H1 (cell line): Measurements from ENCODE around the gene SLIT3. TPM values are rescaled to one million over a fixed set of nuclear protein-coding genes. Genes with fewer than 3 reads are reported as not detected.

Source experiments
- ATF2 ChIP-seq: IDR thresholded peaks from 2 replicates; pipeline ENCODE4 v1.6.1; 2012; ENCODE audit warnings: low read length, inconsistent platforms
- HDAC2 ChIP-seq, 2 experiments: fragments of 300-600 bp in 1 of 2; sonication (generic) in 1 of 2; IDR thresholded peaks; 2 replicates each; pipeline ENCODE4 v1.6.1; 2011 to 2012; ENCODE audit warnings: low read depth in 2 of 2, low read length in 2 of 2, mild to moderate bottlenecking in 2 of 2, moderate library complexity in 2 of 2, borderline replicate concordance in 1 of 2, inconsistent platforms in 1 of 2
- JUN ChIP-seq: IDR thresholded peaks from 2 replicates; pipeline ENCODE4 v1.6.1; 2011; ENCODE audit warnings: low read depth, mild to moderate bottlenecking, improper control_type of control experiment, low read length
- KDM1A ChIP-seq: fragments of 200-600, 300-600 bp; sonication (generic); IDR thresholded peaks from 2 replicates; pipeline ENCODE4 v1.7.1; 2016; ENCODE audit warnings: mild to moderate bottlenecking, low read length, borderline replicate concordance
- KDM5A ChIP-seq: fragments of 200-600 bp; IDR thresholded peaks from 2 replicates; pipeline ENCODE4 v1.7.1; 2012; ENCODE audit warnings: mild to moderate bottlenecking, low read length, inconsistent platforms, mixed read lengths
- MAFK ChIP-seq: IDR thresholded peaks from 2 replicates; pipeline ENCODE4 v1.6.1; 2012; ENCODE audit warnings: low read depth, mild to moderate bottlenecking, improper control_type of control experiment, low read length
- POLR2A ChIP-seq, 2 experiments: IDR thresholded peaks; 1 replicate in 1 of 2; 2 replicates in 1 of 2; pipeline ENCODE4 v1.6.1; 2011; ENCODE audit warnings: low read depth in 2 of 2, low read length in 2 of 2, mild to moderate bottlenecking in 2 of 2; ENCODE audit errors: control extremely low read depth in 1 of 2
- SIX5 ChIP-seq: IDR thresholded peaks from 2 replicates; pipeline ENCODE4 v1.6.1; 2011; ENCODE audit warnings: mild to moderate bottlenecking, low read depth, low read length
- SRF ChIP-seq: IDR thresholded peaks from 2 replicates; pipeline ENCODE4 v1.6.1; 2011; ENCODE audit warnings: mild to moderate bottlenecking, low read depth, low read length, moderate library complexity
- USF2 ChIP-seq: IDR thresholded peaks from 2 replicates; pipeline ENCODE4 v1.6.1; 2011; ENCODE audit warnings: low read length, improper control_type of control experiment
- polyA plus RNA-seq, 7 experiments: library from polyadenylated mRNA; depleted of rRNA in 3 of 7; stranded (reverse) in 5 of 7; unstranded in 2 of 7; fragments of >200 nt in 5 of 7; fragments of 200-250 nt in 2 of 7; gene quantifications; 1 replicate in 5 of 7; 2 replicates in 1 of 7; 4 replicates in 1 of 7; pipeline versions ENCODE4 v1.2.1 to v1.2.3, GENCODE V29; 2011 to 2013; ENCODE audit warnings: missing spikeins in 2 of 7, mixed read lengths in 2 of 7
- total RNA-seq: library from RNA; stranded (reverse); fragmentation: NEBNext Ultra II Directional; extraction: Animal tissue kit (Norgen Biotek cat#: 25700); gene quantifications from 2 replicates; pipeline ENCODE4 v1.2.1, GENCODE V29; 2021

The SLIT3 gene
- total and polyA plus RNA-seq, 2 of the 8 experiments (the other 6 are each of a cell fraction or from before 2014, with no cell fraction given) = 1.1 to 1.2 TPM

GRCh38 chr5:168705321-168705720 lies 595.6 kb downstream of the SLIT3 start (continued):
- no peak for TF ChIP-seq KDM1A
- no peak for TF ChIP-seq JUN
- no peak for TF ChIP-seq USF2
- no peak for TF ChIP-seq SRF
- no peak for TF ChIP-seq POLR2A (IDR thresholded peaks at IDR 0.05; ENCODE audit: control extremely low read depth in 1 of 2, low read depth in 2 of 2, low read length in 2 of 2)
- TF ChIP-seq MAFK = no peak
- TF ChIP-seq ATF2 = no peak
- TF ChIP-seq KDM5A = no peak
- no peak for TF ChIP-seq HDAC2 (IDR thresholded peaks at IDR 0.05; ENCODE audit: borderline replicate concordance in 1 of 2, low read depth in 2 of 2, low read length in 2 of 2)
- no peak for TF ChIP-seq SIX5
